ENCODE data around the gene AOPEP.

The AOPEP gene

DNA sequence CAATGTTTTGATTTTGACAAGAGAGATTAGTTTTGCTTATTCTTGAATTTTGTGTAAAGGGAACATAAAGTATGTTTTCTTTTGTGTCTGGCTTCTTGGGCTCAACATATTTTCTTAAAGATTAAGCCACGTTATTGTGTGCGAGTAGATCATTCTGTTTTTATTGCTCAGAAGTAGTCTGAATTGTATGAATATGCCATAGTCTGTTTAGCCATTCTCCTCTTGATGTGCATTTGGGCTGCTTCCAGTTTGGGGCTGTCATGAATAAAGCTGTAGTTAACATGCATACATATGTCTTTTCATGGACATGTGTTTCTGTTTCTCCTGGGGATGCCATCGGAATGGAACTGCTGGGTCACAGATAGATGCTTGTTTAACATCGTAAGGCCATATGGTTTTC, 392.1 kb downstream of the AOPEP start:
- no peak for TF ChIP-seq CTCF (IDR thresholded peaks at IDR 0.05; ENCODE audit: borderline replicate concordance, insufficient read depth, low read depth, low read length)
- H3K4me3 ChIP-seq (ENCODE audit: low read depth, low read length): no peak overlapping the region

DNA sequence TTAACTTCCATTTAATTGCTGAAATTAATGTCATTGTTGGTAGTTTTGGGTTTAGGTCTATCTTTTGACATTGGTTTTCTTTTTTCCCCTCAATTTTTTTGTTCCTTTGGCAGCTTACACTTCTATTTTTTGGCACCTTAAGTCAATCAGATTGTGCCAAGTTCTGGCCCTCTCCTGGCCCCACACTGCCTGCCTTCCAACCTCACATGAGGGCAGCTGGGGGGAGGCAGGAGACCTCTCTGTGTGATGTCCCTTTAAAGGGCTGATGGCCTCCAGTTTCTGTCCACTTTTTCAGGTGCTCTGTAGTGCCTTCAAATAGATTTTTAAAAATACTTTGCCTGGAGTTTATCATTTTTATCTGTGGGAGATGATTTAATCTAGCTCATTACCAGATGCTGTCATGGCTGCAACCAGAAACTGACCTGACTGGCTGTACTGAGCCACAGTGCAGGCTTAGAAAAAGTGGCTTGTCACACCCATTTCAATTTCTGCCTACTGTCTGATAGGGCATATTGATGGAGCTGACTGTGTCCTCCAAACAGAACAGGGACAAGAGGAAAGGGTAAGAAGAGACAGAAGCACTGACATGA, 394.4 kb downstream of the AOPEP start:
- H3K4me3 ChIP-seq (ENCODE audit: low read depth, low read length): no peak overlapping the region
- TF ChIP-seq CTCF (IDR thresholded peaks at IDR 0.05; ENCODE audit: borderline replicate concordance, insufficient read depth, low read depth, low read length): no peak

DNA sequence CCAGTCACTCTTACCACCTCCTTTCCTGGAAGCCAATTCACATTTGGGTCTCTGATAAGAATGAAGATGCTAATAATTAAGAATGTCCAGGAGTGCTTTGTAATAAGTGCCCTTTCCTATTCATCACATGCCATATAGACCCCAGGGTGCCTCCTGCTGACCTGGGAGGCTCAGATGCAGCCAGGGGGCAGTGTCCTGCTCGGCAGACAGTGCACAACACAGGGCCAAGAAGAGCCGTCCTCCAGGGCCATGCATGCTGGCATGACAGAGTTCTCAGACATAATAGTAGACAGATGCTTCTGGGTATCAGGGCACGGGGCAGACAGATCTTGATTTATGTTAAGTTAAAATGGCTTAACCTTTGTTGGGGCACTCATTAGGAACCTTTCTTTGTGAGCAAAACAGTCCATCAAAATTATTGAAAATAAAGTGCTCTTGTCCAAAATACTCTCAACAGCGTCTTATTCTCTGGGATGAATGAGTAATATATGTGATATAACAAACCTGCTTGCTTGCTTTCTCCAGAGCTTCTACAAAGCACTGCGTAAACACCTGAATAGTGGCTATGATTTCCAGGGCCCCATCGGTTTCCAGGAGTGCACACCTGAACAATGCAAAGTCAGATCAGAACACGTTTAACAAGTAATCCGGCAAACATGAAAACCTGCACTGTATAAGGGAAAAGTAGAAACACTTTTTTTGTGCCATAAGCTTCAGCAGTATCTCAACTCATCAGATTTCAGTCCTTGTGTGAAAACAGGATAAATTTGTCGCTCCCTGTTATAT, 398.3 kb downstream of the AOPEP start:
- no peak for TF ChIP-seq CTCF (IDR thresholded peaks at IDR 0.05; ENCODE audit: borderline replicate concordance, insufficient read depth, low read depth, low read length)
- no peak overlapping the region for H3K4me3 ChIP-seq (ENCODE audit: low read depth, low read length)

- H3K4me3 ChIP-seq (ENCODE audit: low read depth, low read length): no peak overlapping the region
- TF ChIP-seq CTCF (IDR thresholded peaks at IDR 0.05; ENCODE audit: borderline replicate concordance, insufficient read depth, low read depth, low read length): no peak
Observed at GRCh38 chr9:95125652-95126051, 399.2 kb downstream of the AOPEP start.

DNA sequence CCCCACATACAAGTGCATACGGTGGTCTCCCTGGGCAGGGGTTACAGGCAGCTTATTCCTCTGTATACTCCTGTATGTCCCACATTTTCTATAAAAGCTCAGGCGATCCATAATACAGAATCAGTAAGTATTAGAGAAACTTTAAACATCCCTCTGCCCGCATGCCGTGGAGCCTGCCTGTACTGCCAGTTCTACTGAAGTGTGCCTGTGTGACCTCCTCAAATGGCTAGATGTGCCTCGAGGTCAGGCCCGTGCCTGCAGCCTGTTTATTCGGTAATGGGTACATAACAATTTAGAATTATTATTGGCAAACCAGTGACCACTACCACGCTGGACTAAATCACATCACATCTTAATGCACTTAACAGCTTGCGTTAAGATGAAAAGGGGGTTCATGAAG, 400.2 kb downstream of the AOPEP start:
- TF ChIP-seq CTCF (IDR thresholded peaks at IDR 0.05; ENCODE audit: borderline replicate concordance, insufficient read depth, low read depth, low read length): no peak

DNA sequence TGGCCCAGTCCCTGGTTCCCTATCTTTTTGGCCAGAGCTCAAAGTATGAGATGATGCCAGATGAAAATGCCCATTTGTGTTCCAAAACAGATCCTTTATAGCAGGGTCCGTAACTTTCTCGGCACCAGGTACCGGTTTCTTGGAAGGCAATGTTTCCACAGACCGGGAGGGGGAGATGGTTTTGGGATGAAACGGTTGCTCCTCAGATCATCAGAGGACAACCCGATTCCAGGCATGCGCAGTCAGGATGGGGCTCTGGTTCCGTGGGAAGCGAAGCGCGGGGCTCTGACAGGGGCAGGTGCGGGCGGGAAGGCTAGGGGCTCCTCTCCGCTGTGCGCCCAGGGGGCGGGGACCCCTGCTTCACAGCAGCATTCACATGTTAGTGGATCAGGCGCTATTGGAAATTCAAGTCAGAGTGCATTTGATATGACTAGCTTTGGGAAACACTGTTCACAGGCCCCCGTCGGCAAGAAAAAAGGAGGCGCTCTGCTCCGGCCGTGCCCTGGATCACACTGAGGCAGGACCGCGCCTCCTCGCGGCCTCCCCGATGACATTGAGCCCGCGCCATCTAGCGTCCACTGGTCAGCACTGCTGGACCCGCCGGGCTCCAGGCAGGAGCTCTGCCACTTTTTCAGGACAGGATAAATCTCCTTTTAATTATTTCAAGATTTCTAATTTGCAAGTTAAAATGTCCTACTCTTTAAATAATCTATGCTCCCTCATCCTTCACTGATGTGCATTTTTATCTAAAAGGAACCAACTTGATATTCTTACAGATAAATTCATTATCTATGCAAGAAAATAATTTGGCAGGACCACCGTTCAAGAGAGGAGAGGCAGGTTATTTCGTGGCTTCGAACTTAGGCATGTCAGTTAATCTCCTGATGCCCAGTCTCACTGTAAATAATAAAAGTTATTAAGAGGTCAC, 401.0 kb downstream of the AOPEP start:
- H3K4me3 ChIP-seq (ENCODE audit: low read depth, low read length): no peak overlapping the region
- TF ChIP-seq CTCF (IDR thresholded peaks at IDR 0.05; ENCODE audit: borderline replicate concordance, insufficient read depth, low read depth, low read length): peak; percentile 95

More for the DNA sequence above, 400.2 kb downstream of the AOPEP start:
- H3K4me3 ChIP-seq (ENCODE audit: low read depth, low read length): no peak overlapping the region

All from GM12875 (cell line).